ENCODE results near the gene TYR. TPM values are rescaled to one million over a fixed set of nuclear protein-coding genes. Genes with fewer than 3 reads are reported as not detected.
"Not testable (repeated sequence)": the region's sequence is repeated elsewhere in the genome, so short reads cannot be mapped to it uniquely, and the experiment has no call there.

Gene TYR
- polyA plus RNA-seq, 3 donors, result 0.09 to 0.25 (median 0.09) TPM

DNA sequence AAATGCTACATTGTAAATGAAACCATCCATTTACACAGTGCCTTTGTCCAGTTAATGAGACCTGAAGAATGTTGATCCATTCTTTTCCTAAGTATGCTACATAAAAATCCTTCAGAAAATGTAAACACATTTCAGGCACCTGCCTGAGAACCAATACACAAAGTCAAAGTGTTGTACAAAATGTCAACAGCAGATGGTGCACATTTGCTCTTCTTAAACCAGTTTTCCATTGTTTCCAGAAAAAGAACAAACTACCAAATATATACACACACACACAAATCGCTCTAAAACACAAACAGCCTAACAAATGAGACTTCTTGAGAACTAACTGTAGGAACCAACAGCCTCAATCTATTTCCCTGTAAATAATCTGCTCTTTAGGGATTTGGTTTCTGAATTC, 156.0 kb downstream of the TYR start:
- peak in 1 of 11 donors; percentile 9 for DNase-seq (ENCODE audit: extremely low read depth in 1 of 11, low read depth in 9 of 11, low spot score in 4 of 11)

DNA sequence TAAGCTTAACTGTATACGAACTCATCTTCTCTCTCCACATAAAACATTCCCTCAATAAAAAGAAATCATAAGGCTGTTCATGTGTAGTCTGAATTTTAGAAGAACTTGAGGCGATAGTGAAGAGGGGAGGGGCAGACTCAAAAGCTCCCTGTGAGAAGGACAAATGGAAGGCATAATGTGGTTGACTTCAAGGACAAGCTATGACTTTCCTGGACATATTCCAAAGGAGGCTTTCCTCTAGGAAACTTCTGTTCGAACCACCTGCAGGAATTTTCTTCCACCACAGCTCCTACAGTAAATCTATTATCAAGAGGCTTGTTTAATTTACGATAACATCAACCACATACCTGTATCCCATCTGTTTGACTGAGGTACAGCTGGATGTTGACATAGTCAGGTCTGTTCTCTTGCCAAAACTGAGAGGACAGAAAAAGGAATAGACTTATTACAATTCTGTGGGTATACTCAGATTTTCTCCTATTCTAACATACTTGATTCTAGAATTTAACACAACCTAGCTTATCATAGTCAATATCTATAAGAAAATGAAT, 159.5 kb downstream of the TYR start:
- not testable (repeated sequence) for DNase-seq (ENCODE audit: extremely low read depth in 1 of 11, low read depth in 9 of 11, low spot score in 4 of 11)

DNA sequence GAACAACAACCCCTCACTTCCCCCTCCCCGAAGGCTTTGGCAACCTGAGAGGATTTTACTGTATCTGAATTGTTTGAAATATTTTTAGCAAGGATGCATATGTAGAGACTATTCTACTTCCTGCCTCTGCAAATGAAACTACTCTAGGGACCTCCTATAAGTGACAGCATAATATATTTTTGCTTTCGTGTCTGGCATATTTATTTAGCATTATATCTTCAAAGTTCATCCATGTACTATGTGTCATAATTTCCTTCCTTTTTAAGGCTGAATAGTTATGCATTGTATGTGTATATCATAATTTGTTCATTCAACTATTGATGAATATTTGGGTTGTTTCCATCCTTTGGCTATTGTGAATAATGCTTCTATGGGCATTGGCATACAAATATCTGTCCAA, 160.4 kb downstream of the TYR start:
- not testable (repeated sequence) for DNase-seq (ENCODE audit: extremely low read depth in 1 of 11, low read depth in 9 of 11, low spot score in 4 of 11)

DNA sequence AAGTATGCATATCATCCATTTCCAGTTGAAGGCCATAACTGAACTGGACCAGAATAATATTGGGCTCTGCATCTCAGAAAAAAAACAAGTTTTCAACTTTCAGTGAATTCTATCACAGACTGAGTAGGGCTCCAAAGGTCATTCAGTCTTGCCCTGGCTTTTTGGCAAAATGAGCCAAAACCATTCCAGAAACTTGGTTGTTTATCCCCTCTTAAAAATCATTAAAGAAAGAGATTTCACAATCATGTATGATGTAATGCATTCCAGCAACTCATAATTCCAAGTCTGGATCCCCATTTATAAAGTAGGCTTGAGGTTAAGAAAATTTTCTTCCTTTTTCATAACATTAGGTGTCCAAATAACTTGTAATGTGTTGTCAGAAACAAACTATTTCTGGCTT, 162.8 kb downstream of the TYR start:
- DNase-seq (ENCODE audit: extremely low read depth in 1 of 11, low read depth in 9 of 11, low spot score in 4 of 11), result not testable (repeated sequence)

DNA sequence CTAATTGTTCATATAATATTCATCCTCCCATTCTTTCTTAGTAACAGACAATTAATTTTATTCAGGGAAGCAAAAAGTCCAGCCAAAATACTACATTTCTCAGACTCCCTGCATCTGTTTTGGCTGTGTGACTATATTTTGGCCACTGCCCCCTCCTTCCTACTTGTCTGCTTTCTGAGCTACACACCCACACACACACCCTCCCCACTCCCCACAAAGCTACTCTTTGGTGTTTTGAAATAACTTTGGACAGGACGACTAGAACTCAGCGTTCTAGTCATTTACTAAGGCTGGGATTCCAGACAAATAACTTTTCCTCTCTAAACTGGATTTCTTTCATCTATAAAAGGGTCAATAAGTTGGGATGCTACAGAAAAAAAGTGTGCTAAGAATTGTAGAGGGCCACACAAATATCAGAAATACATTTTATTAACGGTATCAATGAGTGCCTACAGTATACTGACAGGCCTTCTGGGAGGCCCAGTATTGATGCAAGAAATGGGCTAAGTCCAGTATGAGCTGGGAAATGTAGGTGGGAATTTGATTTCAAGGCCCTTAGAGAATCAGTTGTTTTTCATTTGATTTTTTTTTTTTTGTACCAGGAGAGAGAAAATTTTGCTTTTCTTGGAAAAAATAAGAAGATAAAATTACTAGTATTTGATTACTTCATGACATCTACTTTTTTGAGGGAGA, 165.4 kb downstream of the TYR start:
- not testable (repeated sequence) for DNase-seq (ENCODE audit: extremely low read depth in 1 of 11, low read depth in 9 of 11, low spot score in 4 of 11)

Other genes with a start within 250 kb of the TYR start
- under 1 TPM; 0.12 to 0.38 (median 0.19) TPM for gene GRM5, start 111.9 kb upstream of the TYR start, polyA plus RNA-seq (ENCODE audit: insufficient read length in 3 of 3)

Measured in renal cortex interstitium (tissue), 11 donors.